ENCODE results near the gene EPHA10. TPM values are rescaled to one million over a fixed set of nuclear protein-coding genes. Genes with fewer than 3 reads are reported as not detected.

Gene EPHA10
- total RNA-seq, 1 experiment from 2014 or later: 1.3 TPM

GRCh38 chr1:37802439-37802838, 37.5 kb upstream of the EPHA10 start:
- no peak for ATAC-seq
- H3K36me3 Mint-ChIP-seq: peaks cover 53% of the 10 kb centered on the region

More at GRCh38 chr1:37802439-37802838, 37.5 kb upstream of the EPHA10 start:
- Mint-ChIP-seq H3K27ac (no peak overlapping the region), H3K4me1 (0 out of 2 replicates have a peak, but pooled peaks cover 3% of the 10 kb centered on the region), H3K9me3 (no peaks in the 10 kb centered on the region), H3K27me3 (ENCODE audit: low read depth) (no peaks in the 10 kb centered on the region), H3K4me3 (no peak overlapping the region)
- no peak for DNase-seq (ENCODE audit: low spot score)
- TF ChIP-seq USF2 (CRISPR knock-in tag; IDR thresholded peaks at IDR 0.05): no peak
- no peak for TF ChIP-seq SMAD4 (CRISPR knock-in tag; IDR thresholded peaks at IDR 0.05)
- TF ChIP-seq ATF1 (CRISPR knock-in tag; IDR thresholded peaks at IDR 0.05): no peak
- TF ChIP-seq RELA (CRISPR knock-in tag; IDR thresholded peaks at IDR 0.05; ENCODE audit: borderline replicate concordance): no peak
- TF ChIP-seq PREB (CRISPR knock-in tag; IDR thresholded peaks at IDR 0.05; ENCODE audit: borderline replicate concordance): no peak
- TF ChIP-seq ZBTB21 (CRISPR knock-in tag; IDR thresholded peaks at IDR 0.05; ENCODE audit: borderline replicate concordance): no peak
- no peak for TF ChIP-seq ZBTB43 (CRISPR knock-in tag; IDR thresholded peaks at IDR 0.05)
- no peak for TF ChIP-seq KAT7 (CRISPR knock-in tag; IDR thresholded peaks at IDR 0.05; ENCODE audit: borderline replicate concordance)
- no peak for TF ChIP-seq SOX15 (CRISPR knock-in tag; IDR thresholded peaks at IDR 0.05)
- TF ChIP-seq CTCF (IDR thresholded peaks at IDR 0.05): no peak
- no peak for TF ChIP-seq HMGXB4 (CRISPR knock-in tag; IDR thresholded peaks at IDR 0.05)
- no peak for TF ChIP-seq NFATC4 (CRISPR knock-in tag; IDR thresholded peaks at IDR 0.05)
- TF ChIP-seq ZNF219 (CRISPR knock-in tag; IDR thresholded peaks at IDR 0.05; ENCODE audit: borderline replicate concordance): no peak
- TF ChIP-seq MAX (CRISPR knock-in tag; IDR thresholded peaks at IDR 0.05): no peak
- no peak for TF ChIP-seq ATF3 (CRISPR knock-in tag; conservative IDR thresholded peaks at IDR 0.05)
- POLR2A ChIA-PET: interaction anchor here (0.7 kb wide), 1 partner anchor 1433 kb away, joined by 5 read pairs; no protein-coding TSS in a partner anchor
- CTCF ChIA-PET: interaction anchor here (0.7 kb wide), 1 partner anchor 122 kb away, joined by 4 read pairs; no protein-coding TSS in a partner anchor

All from WTC11 (cell line).